B cell (primary cell): ENCODE measurements around the gene PLP2. TPM values are rescaled to one million over a fixed set of nuclear protein-coding genes. Genes with fewer than 3 reads are reported as not detected.
A peak's percentile ranks its signal among the peaks of the same experiment; 100 is the strongest.
"Not testable (repeated sequence)": the region's sequence is repeated elsewhere in the genome, so short reads cannot be mapped to it uniquely, and the experiment has no call there.

Source experiments
- ATAC-seq: fragments of 200-7000 bp; cut with Tn5 transposase; one replicate; pipeline ENCODE4 v1.10.0; 2021; ENCODE audit warnings: low read depth, mild to moderate bottlenecking, moderate number of reproducible peaks, moderate library complexity
- CTCF ChIA-PET: fragments of 350-600 bp; sonication (Branson Sonifier 250); formaldehyde crosslinking; loops from one replicate; lab custom pipeline; 2021; ENCODE audit warnings: antibody characterized with exemption, inconsistent platforms; lab: Charles Lee
- POLR2A ChIA-PET: fragments of 350-600 bp; sonication (Branson Sonifier 250); formaldehyde crosslinking; loops from one replicate; lab custom pipeline; 2021; ENCODE audit warnings: antibody characterized with exemption; lab: Charles Lee
- DNase-seq: peaks from one replicate; pipeline ENCODE4 v3.0.0; 2013
- H2AFZ ChIP-seq: 2 replicates; pipeline ENCODE4 v1.6.1; 2012; ENCODE audit warnings: mild to moderate bottlenecking, low read depth, low read length; ENCODE audit not compliant: insufficient read depth, poor library complexity, severe bottlenecking
- H3K27ac ChIP-seq, 2 donors: 1 replicate in 1 of 2; 2 replicates in 1 of 2; pipeline ENCODE4 v1.5.1; 2012 to 2013; ENCODE audit warnings: low read length in 2 of 2, mild to moderate bottlenecking in 2 of 2, moderate library complexity in 1 of 2
- H3K27me3 ChIP-seq, 4 experiments: fragments of 200-600 bp in 1 of 4; sonication (generic) in 1 of 4; replicated peaks in 1 of 4; 1 replicate in 2 of 4; 2 replicates in 2 of 4; pipeline versions ENCODE4 v1.6.1 to v1.7.0; 2013 to 2016; ENCODE audit warnings: low read length in 3 of 4, mild to moderate bottlenecking in 2 of 4, mixed read lengths in 1 of 4, moderate library complexity in 1 of 4; ENCODE audit not compliant: insufficient read depth in 4 of 4, control insufficient read depth in 3 of 4; ENCODE audit errors: control extremely low read depth in 1 of 4
- H3K36me3 ChIP-seq, 2 experiments: replicated peaks in 1 of 2; 1 replicate in 1 of 2; 2 replicates in 1 of 2; pipeline versions ENCODE4 v1.6.1 to v1.7.1; 2013; ENCODE audit warnings: low read length in 1 of 2; ENCODE audit not compliant: insufficient read depth in 2 of 2, control insufficient read depth in 1 of 2; ENCODE audit errors: control extremely low read depth in 1 of 2, extremely low read depth in 1 of 2
- H3K4me1 ChIP-seq, 2 donors: fragments of 200-600 bp in 1 of 2; sonication (generic) in 1 of 2; 1 replicate in 1 of 2; 2 replicates in 1 of 2; pipeline versions ENCODE4 v1.5.1 to v1.6.1; 2013 to 2017; ENCODE audit warnings: low read length in 2 of 2; ENCODE audit not compliant: control insufficient read depth in 2 of 2, insufficient read depth in 2 of 2
- H3K4me2 ChIP-seq: replicated peaks from 2 replicates; pipeline ENCODE3; 2012; ENCODE audit warnings: mild to moderate bottlenecking, low read depth, low read length; ENCODE audit not compliant: poor library complexity, severe bottlenecking
- H3K4me3 ChIP-seq, 5 experiments: fragments of 200-600 bp in 1 of 5; sonication (generic) in 1 of 5; 1 replicate in 3 of 5; 2 replicates in 2 of 5; pipeline versions ENCODE4 v1.5.1 to v1.7.0; 2011 to 2016; ENCODE audit warnings: low read length in 4 of 5, mild to moderate bottlenecking in 4 of 5, low read depth in 2 of 5, control low read depth in 1 of 5, moderate library complexity in 1 of 5; ENCODE audit not compliant: insufficient read depth in 1 of 5; ENCODE audit errors: control extremely low read depth in 1 of 5, extremely low read depth in 1 of 5
- H3K79me2 ChIP-seq: fragments of 200-600 bp; sonication (generic); one replicate; pipeline ENCODE4 v1.6.0; 2016; ENCODE audit warnings: low read length; ENCODE audit not compliant: control insufficient read depth, insufficient read depth
- H3K9ac ChIP-seq: fragments of 200-600 bp; sonication (generic); 2 replicates; pipeline ENCODE4 v1.6.1; 2017; ENCODE audit warnings: mild to moderate bottlenecking, low read length, moderate library complexity
- H3K9me3 ChIP-seq, 3 donors: one replicate each; pipeline versions ENCODE4 v1.6.1 to v1.7.1; 2013; ENCODE audit warnings: low read length in 2 of 3; ENCODE audit not compliant: control insufficient read depth in 2 of 3, insufficient read depth in 1 of 3; ENCODE audit errors: control extremely low read depth in 1 of 3
- H4K20me1 ChIP-seq: 2 replicates; pipeline ENCODE4 v1.6.0; 2012; ENCODE audit warnings: mild to moderate bottlenecking, low read length; ENCODE audit not compliant: insufficient read depth, control insufficient read depth, poor library complexity, severe bottlenecking
- H3K27ac Mint-ChIP-seq: one replicate; pipeline ENCODE4 v1.8.0; 2021; ENCODE audit warnings: mixed read lengths
- H3K27me3 Mint-ChIP-seq: one replicate; pipeline ENCODE4 v1.8.0; 2021; ENCODE audit warnings: mixed read lengths
- H3K4me1 Mint-ChIP-seq: one replicate; pipeline ENCODE4 v1.8.0; 2021; ENCODE audit warnings: mixed read lengths
- H3K4me3 Mint-ChIP-seq: one replicate; pipeline ENCODE4 v1.8.0; 2021; ENCODE audit warnings: mixed read lengths
- H3K9me3 Mint-ChIP-seq: one replicate; pipeline ENCODE4 v1.8.0; 2022; ENCODE audit warnings: mixed read lengths; ENCODE audit not compliant: insufficient read depth
- CTCF ChIP-seq: fragments of 200-600 bp; IDR thresholded peaks from one replicate; pipeline ENCODE4 v1.8.0; 2022; ENCODE audit warnings: antibody characterized with exemption, mild to moderate bottlenecking
- EZH2 ChIP-seq: IDR thresholded peaks from 2 replicates; pipeline ENCODE4 v1.6.1; 2012; ENCODE audit warnings: borderline replicate concordance, low read depth, mild to moderate bottlenecking, moderate library complexity, low read length; ENCODE audit not compliant: insufficient read depth, poor library complexity, severe bottlenecking
- WGBS: methylation state at CpG from one replicate; pipeline ENCODE4 v1.1.5; 2013; ENCODE audit warnings: missing lambda C conversion rate; ENCODE audit not compliant: insufficient coverage; 5-methylcytosine and 5-hydroxymethylcytosine counted together
- intact Hi-C: fragments of 100-400 bp; cut with micrococcal nuclease; formaldehyde crosslinking; loops from one replicate; pipeline ENCODE4 v1.10.0; 2022
- polyA plus RNA-seq: library from polyadenylated mRNA; depleted of rRNA; stranded (reverse); fragments of >200 nt; gene quantifications from 2 replicates; pipeline ENCODE4 v1.2.3, GENCODE V29; 2012
- total RNA-seq, 2 donors: library from RNA; stranded (reverse); fragments of 120-200 nt in 1 of 2; gene quantifications; 1 replicate in 1 of 2; 2 replicates in 1 of 2; pipeline versions ENCODE4 v1.2.3 to v1.2.4, GENCODE V29; 2013 to 2022

PLP2 gene
- total and polyA plus RNA-seq, 2 donors (not counting 1 experiment from before 2014, with no cell fraction given): 194 to 214 TPM

DNA sequence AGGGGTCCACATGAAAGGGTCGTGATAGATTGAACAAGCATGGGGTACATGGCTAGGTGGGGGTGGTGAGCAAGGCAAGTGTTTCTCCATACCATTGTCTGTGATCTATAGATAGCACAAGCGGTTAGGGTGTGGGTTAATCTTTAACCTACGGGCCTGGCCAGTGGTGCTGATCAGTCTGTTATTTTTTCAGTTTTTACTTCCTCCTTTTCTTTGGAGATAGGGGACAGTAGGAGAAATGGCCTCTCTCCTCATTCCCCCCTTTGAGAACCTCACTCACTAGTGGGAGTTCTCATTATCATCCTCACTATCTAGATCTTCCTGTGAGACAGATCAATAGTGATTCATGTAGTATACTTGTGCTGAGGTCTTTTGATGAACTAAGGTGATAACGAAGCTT lies 32.0 kb upstream of the PLP2 start:
- Histone ChIP-seq H3K4me3 (no peak overlapping the region), H3K79me2 (no peaks in the 10 kb centered on the region), H4K20me1 (no peaks in the 10 kb centered on the region), H2AFZ (no peak overlapping the region), H3K27ac (no peak overlapping the region), H3K27me3 (no peaks in the 10 kb centered on the region), H3K9me3 (peaks cover 0 to 15% (median 13%) of the 10 kb centered on the region in 3 donors), H3K9ac (no peak overlapping the region), H3K4me2 (no peak overlapping the region), H3K4me1 (no peaks in the 10 kb centered on the region), H3K36me3 (no peaks in the 10 kb centered on the region)
- ATAC-seq (no peak), DNase-seq (no peak)
- Mint-ChIP-seq H3K27me3 (no peaks in the 10 kb centered on the region), H3K4me1 (no peaks in the 10 kb centered on the region), H3K27ac (no peak overlapping the region), H3K9me3 (peaks cover 4% of the 10 kb centered on the region), H3K4me3 (no peak overlapping the region)
- intact Hi-C loops: no loop called here
- TF ChIP-seq EZH2: no peak
- TF ChIP-seq CTCF: no peak
- ChIA-PET POLR2A (interaction anchor here (0.6 kb wide), 1 partner anchor 59 kb away, joined by 12 read pairs; no protein-coding TSS in a partner anchor), CTCF (no interaction called here)
- no CpG with 5 or more reads among the region's 4 CpGs for WGBS

DNA sequence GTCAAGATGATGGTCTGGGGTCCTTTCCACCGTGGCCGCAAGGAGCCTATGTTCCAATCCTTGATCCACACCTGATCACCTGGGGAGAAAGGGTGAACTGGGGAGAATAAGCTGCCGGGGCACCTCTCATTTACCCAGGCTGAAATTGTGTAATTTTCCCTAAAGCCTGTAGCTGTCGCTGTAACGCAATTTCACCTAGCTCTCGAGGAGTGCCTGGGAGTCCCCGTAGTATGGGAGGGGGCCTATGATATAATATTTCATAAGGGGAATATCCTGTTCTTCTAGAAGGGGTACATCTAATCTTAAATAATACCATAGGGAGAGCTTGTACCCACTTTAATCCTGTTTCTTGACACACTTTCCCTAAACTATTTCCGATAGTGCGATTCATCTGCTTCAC lies 29.4 kb upstream of the PLP2 start:
- H4K20me1 ChIP-seq, H3K27ac ChIP-seq, H3K4me1 Mint-ChIP-seq, POLR2A ChIA-PET, H3K4me2 ChIP-seq, H3K9me3 Mint-ChIP-seq, H3K79me2 ChIP-seq, H3K27me3 ChIP-seq, DNase-seq, H3K4me3 ChIP-seq, ATAC-seq, H3K36me3 ChIP-seq, H3K4me3 Mint-ChIP-seq, H2AFZ ChIP-seq, H3K27me3 Mint-ChIP-seq, intact Hi-C loops, H3K4me1 ChIP-seq, H3K27ac Mint-ChIP-seq, H3K9ac ChIP-seq: not testable (repeated sequence)
- CTCF ChIA-PET: interaction anchor here (1.4 kb wide), 2 partner anchors 13 to 25 kb away, joined by 3 to 4 read pairs; no protein-coding TSS in a partner anchor
- peaks cover 0 to 15% (median 13%) of the 10 kb centered on the region in 3 donors for H3K9me3 ChIP-seq
- no CpG with 5 or more reads among the region's 9 CpGs for WGBS
- TF ChIP-seq CTCF: peak; percentile 13

DNA sequence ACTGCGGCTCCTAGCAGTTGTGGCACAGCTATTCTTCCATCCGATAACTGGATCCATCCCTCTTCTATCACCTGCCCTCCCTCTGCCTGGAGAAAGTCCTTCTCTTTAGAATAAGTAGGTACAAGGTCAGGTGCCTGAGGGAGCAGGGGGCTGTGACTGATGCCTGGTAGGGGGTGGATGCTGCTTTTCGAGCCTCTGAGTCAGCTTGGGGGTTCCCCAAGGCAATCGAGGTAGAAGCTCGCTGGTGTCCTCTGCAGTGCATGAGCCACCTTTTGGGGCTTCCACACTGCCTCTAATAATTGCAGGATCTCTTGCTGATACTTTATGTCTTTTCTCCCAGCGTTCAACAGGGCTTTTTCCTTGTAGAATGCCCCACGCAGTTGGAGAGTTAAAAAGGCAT lies 28.5 kb upstream of the PLP2 start:
- H3K9ac ChIP-seq, H3K9me3 Mint-ChIP-seq, H4K20me1 ChIP-seq, intact Hi-C loops, POLR2A ChIA-PET, H3K4me1 ChIP-seq, ATAC-seq, H2AFZ ChIP-seq, H3K4me1 Mint-ChIP-seq, H3K27me3 ChIP-seq, H3K4me3 Mint-ChIP-seq, H3K27ac ChIP-seq, H3K27me3 Mint-ChIP-seq, H3K4me2 ChIP-seq, H3K27ac Mint-ChIP-seq, DNase-seq, H3K36me3 ChIP-seq, H3K4me3 ChIP-seq, H3K79me2 ChIP-seq: not testable (repeated sequence)
- H3K9me3 ChIP-seq: peaks cover 0 to 13% (median 13%) of the 10 kb centered on the region in 3 donors
- no CpG with 5 or more reads among the region's 7 CpGs for WGBS
- CTCF ChIA-PET: interaction anchor here (1.4 kb wide), 2 partner anchors 12 to 24 kb away, joined by 3 to 4 read pairs; no protein-coding TSS in a partner anchor
